CD4-positive, alpha-beta T cell treated with Interleukin-15 for 1 hour (primary cell): Measurements from ENCODE around the gene FRAS1.
"Not testable (repeated sequence)": the region's sequence is repeated elsewhere in the genome, so short reads cannot be mapped to it uniquely, and the experiment has no call there.

Experiments
- DNase-seq: peaks from one replicate; pipeline ENCODE4 v3.0.0-alpha.2; 2020

FRAS1 gene

DNA sequence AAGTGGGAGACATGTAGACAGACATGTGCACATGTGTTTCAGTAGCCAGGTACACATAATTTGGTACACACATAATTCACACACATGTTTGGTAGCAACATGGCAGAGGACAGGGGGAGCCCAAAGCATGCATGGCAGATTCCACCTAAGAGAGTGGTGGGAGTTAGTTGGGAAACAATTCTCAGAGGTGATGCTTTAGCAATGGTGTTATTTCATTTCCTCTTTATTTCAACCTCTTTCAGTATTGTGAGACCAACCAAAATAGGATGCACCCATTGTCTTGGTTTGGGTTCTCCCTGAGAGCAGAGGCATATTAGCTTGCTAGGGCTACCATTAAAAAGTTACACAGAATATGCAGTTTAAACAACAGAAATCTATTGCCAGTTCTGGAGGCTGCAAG, 402.2 kb downstream of the FRAS1 start:
- DNase-seq: no peak

DNA sequence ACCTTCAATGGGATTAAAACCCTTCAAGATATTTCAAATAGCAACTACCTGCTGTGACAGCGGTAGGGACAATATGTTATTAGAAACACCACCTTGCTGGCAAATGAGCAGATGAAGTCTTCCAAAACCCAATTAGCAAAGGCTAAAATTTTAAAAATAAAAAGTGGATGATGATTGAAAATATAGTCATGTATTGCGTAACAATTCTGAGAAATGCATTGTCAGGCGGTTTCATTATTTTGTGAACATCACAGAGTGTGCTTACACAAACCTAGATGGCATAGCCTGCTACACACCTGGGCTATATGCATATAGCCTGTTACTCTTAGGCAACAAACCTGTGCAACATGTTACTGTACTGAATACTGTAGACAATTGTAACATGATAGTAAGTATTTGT, 403.2 kb downstream of the FRAS1 start:
- DNase-seq: no peak

DNA sequence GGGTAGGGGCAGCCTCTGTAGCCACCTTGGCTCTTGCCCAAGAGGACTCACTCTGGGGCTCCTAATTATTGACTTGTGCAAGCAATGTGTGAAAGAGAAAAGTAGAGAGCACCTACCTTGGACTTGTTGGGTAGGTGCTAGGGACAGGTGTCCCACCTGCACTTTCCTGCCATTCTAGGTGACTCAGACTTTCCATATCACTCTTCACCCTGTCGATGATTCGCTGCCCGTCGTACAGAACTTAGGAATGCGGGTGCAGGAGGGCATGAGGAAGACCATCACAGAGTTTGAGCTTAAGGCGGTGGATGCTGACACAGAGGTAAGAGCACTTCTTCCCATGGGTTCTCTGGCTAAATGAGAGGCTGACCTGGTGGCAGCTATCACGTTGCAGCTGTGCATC, 407.1 kb downstream of the FRAS1 start:
- DNase-seq: no peak

DNA sequence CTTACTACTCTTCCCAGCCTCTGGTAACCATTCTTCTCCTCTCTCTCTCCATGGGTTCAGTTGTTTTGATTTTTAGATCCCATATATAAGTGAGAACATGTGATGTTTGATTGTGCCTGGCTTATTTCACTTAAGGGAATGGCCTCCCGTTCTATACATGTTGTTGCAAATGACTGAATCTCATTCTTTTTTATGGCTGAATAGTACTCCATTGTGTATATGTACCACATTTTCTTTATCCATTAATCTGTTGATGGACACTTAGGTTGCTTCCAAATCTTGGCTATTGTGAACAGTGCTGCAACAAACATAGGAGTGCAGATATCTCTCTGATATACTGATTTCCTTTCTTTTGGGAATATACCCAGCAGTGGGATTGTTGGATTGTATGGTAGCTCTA, 410.1 kb downstream of the FRAS1 start:
- not testable (repeated sequence) for DNase-seq

DNA sequence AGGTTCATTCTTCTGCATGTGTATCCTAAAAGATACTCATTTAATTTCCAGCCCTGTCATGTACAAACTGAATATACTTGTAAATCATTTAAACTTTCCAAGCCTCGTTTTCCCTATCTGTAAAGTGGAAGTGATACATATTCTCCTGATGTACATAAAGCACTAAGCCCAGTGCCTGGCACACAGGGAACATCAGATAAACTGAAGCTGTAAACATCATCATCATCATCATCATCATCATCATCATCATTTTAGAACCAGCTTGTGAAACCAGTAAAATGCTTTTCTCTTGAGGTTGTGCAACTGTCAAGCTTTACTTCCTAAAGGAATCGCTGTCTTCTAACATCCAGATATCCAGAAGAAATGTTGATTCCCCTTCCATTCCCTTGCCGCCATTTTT, 411.1 kb downstream of the FRAS1 start:
- no peak for DNase-seq

DNA sequence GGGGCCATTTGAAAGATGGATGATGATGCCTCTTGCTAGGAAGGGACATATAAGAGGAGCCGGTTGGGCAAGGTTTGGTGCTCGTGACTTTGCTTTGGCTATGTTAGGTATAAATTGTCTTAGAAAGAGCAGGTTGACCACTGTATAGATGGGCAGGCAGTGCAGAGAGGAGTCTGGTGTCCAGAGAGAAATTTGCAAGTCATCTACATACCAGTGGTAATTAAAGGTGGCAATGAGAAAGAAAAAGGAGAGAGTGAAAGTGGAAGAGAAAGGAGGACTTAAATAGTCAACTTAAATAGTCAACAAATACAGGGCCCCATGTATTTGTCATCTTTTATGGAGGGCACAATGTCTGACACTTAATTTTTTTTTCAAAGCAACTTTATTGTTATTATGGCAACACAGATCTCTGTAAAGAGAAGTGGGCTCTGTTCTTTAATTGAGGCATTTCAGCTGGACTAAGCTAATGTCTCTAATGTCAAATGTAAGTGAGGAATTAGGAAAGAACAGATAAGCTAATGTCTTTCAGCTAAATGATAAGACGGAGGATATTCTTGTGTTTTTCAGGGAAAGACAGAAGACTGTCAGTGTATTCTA, 419.1 kb downstream of the FRAS1 start:
- DNase-seq: no peak

DNA sequence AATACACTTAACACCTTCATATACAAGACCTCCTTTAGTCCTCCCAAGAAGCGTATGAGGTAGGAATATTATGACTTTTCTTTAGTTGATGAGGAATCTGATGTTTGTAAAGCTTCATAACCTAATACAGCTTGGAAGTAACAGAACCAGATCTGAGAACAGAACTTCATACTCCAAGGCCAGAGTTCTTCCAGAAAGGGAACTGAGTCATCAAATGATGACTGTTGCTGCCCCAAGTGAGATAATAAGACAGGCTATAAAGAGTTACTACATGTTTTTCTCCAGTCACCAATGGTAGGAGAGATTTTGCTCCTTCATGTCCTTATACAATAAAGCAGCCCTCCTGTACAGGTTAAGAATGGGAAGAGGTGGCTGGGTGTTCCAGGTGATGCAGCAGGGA, 420.2 kb downstream of the FRAS1 start:
- DNase-seq: no peak

DNA sequence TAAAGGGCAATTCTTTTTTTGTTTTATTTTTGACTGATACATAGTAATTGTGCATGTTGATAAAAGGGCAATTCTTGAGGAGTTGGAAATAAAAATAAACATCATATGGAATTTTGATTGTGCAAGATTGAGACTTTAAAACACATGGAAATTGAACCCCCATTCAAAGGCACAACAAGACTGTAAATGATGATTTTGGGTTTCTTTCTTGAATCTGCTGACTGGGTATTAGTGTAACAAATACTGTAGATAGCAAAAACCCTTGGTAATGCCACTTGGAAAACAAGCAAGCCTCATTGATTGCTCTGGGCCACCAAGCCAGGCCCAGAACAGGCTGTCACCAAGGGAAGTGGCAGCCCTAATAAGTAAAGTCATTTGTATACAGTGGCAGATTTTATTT, 421.4 kb downstream of the FRAS1 start:
- no peak for DNase-seq

DNA sequence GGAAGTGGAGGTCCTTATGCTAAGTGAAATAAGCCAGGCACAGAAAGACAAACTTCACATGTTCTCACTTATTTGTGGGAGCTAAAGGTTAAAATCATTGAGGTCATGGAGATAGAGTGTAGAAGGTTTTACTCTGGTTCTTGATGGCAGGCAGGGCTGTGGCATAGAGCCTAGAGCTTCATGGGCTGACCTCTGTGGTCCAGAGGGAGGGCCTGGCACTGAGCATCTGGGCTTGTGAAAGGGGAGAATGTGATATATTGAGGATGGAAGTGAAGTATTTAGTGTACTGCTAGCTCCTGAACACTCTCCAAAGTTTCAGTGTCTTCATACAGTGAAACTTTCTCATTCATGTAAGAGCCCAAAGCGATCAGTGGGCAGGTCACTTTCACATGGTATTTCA, 423.2 kb downstream of the FRAS1 start:
- no peak for DNase-seq

DNA sequence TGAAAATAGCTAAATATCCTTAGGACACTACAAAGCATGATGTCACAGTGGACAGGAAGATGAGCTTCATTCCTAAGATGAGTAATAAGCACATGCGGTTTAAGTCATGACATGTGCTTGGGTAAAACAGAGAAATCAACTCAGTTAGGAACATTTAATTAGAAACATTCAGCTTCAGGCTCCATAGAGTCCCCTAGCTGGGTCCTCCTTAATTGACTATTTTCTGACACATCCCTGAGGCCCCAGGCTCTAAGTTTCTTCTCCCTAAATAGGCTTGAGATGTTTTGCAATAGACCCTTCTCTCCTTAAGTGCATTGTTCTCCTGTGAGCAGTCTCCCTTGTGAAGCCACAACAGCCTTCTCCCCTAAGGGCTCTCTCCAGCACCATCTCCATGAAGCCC, 424.1 kb downstream of the FRAS1 start:
- DNase-seq: no peak

DNA sequence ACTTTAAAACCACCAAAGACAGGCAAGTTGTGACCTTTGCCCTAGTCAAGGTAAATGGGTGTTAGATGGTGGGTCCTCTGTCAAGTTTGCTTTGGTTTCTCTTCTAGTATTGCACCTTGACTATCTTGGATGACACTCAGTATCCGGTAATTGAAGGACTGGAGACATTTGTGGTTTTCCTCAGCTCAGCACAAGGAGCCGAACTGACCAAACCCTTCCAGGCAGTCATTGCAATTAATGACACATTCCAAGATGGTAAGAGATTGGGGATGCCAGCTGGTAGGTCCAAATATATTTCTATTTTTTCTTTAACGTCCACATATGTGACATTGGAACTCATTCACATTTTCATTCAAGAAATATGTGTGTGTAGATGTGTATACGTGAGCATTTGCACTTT, 425.2 kb downstream of the FRAS1 start:
- DNase-seq: no peak

DNA sequence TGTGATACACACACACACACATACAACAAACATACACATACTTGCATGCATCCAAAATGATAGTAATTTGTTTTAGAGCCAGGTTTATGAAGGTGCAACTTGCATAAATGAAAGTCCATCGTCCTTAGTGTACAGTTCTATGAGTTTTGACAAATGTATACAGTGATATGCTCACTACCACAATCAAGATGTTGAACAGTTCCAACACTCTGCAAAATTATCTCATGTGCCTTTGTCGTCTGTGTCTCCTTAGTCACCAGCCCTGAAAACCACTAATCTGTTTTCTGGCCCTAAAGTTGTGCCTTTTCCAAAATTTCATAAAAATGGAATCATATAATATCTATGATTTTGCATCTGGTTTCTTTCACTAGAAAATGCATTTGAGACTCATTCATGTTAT, 426.7 kb downstream of the FRAS1 start:
- no peak for DNase-seq

DNA sequence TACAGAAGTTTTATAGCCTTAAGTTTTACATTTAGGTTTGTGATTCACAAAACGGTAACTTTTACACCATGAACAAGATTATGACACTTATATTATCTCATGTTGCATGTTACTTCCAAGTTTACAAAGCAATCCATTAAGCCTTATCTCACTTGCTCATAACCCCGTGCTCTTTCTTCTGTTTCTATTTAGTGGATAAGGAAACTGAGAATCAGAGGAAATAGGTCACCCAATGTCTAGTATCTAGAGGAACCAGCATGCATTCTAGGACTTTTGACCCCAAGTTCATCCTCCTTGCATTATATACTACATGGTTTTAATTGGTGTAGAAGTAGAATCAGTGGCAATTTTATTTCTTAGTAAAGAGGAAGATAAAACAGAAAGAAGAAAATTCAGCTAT, 427.5 kb downstream of the FRAS1 start:
- DNase-seq: no peak

DNA sequence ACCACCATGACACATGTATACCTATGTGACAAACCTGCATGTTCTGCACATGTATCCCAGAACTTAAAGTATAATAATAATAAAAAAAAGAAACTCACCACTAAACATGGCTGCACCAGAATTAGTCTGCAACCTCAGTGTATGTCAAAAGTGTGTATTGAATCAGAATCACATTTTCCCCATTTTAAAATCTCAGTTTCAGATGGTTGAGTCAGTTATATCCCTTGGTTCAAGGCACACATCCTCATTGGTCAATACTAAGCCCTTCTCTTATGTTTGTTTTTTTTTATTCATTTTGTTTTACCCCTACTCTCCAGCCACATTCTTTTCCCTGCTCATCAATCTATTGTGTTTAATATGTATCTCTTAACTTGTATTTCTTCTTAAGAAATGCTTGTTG, 436.6 kb downstream of the FRAS1 start:
- DNase-seq: no peak

DNA sequence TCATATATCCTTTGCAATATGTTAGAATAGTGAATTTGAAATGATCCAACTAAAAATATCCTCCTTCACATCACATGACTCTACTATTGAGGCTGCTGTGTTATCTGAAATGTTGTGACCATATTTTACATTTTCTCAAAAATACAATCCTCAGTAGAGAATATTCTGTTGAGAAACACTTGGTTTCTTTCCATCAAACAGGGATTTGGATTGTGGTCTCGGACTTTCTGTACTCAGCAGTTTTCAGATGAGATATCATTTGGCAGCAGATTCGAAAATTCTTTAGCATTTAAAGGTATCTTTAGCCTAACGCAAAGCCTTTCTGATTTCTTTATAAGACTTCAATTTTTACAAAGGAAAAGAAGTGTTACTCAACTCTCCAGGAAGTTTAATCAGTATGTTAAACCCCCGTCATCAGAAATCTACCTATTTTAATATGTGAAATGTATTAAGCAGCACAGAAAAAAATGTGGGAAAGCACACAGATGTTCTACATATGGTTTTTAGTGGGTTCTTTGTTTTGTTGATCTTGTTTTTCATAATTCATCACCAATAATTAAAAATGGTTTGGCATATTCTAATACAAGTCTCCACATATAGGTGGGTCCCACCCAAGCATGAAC, 439.0 kb downstream of the FRAS1 start:
- no peak for DNase-seq

DNA sequence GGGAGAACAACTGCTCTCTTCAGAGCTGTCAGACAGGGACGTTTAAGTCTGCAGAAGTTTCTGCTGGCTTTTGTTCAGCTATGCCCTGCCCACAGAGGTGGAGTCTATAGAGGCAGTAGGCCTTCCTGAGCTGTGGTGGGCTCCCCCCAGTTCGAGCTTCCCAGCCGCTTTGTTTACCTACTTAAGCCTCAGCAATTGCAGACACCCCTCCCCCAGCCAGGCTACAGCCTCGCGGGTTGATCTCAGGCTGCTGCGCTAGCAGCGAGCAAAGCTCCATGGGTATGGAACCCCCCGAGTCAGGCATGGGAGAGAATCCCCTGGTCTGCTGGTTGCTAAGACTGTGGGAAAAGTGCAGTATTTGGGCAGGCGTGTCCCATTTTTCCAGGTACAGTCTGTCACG, 449.1 kb downstream of the FRAS1 start:
- DNase-seq: not testable (repeated sequence)

DNA sequence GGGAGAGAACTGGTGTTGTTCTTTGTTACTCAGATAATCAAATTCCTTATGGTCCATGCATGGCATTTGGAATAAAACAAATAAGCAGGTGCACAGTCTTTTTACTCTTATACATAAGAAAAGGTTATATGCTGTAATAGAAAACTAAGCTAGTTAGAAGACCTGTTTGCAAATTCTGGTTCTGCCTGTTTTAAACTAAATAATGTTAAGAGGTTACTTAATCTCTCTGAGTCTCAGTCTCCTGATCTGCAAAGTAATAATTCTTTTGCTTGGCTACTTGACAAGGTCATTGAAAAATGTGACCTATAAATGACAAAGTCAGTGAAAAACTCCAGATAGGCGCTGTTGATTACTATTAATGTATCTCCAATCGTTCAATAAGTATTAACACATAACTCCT, 451.9 kb downstream of the FRAS1 start:
- DNase-seq: no peak

DNA sequence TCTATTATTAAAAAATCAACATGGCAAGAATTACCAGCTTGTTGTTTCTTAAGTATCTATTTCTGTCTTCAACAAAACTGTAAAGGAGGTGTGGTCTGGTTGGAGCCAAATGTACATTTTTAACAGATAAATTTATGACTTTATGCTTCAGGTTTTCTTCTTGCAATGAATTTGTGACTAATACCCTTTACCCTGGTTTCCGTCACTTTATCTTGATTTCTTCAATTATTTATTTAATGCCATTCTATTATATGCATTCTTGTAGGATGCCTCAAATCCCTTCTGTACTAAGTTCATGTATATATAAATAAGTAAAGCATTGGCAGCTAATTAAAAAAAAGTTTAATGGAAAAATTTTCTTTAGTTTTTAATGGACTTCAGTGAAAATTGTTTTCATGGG, 453.0 kb downstream of the FRAS1 start:
- no peak for DNase-seq

DNA sequence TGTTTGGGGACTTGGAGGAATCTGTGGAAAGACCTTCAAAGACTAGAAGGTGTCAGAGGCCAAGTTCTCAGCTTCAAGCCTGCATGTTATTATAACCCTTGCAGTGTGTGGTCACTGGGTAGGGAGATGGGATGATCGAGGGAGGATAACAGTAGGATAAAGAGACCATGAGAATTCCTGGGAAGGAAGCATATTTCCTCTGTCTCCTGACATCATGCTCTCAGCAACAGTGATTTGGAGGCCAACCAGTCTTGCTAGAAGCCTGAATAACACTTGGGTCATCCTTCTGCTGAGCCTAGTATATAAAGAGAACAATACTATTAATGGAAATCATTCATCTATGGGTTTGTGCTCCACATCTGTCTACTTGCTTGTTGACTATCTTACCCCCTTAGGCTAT, 453.6 kb downstream of the FRAS1 start:
- DNase-seq: no peak

DNA sequence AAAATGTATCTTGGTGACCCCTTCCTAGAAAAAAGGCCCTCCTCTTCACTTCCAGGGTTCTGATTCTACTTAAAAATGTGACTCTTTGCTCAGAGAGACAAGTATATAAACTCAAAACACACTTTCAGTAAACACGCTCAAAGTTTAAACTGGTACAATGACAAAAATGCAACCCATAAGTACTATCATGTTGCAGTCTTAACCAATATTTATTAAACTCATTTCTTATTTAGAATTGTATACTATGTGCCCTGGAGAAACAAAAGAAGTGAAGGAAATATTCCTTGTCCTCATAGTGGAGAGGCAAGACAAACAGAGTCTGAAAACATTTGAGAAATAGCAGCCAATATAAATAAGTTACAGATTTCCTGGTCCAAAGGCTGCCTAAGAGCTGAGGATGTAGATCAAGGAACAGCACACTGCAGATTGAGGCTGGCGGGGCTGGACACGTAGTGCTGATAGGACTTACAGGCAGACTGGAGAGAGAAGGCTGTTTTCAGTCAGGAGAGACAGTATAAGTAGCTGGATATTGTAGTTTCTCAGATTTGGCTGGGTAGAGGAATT, 455.3 kb downstream of the FRAS1 start:
- no peak for DNase-seq

DNA sequence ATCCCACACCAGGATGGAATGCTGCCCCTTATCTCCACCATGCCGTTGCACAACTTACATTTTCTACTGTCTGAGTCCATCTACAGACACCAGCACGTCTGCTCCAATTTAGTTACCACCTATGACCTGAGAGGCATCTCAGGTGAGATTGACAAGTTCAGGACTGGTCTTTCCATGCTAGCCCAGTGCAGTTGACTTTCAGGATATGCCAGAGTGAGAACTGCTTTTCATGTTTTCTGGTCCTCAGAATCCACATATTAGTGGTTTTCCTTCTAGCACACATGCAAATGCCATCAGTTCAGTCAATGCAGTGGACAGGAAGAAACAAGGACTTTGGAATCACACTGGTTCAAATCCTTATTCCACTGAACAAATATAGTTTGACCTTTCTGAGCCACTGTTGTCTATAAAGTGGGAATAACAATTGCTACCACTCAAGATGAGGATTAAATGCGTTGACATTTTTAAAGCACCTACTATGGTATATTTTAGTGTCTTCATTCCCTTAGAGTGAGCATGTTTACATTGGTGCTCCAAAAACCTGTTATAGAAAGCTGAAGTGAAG, 456.4 kb downstream of the FRAS1 start:
- no peak for DNase-seq

DNA sequence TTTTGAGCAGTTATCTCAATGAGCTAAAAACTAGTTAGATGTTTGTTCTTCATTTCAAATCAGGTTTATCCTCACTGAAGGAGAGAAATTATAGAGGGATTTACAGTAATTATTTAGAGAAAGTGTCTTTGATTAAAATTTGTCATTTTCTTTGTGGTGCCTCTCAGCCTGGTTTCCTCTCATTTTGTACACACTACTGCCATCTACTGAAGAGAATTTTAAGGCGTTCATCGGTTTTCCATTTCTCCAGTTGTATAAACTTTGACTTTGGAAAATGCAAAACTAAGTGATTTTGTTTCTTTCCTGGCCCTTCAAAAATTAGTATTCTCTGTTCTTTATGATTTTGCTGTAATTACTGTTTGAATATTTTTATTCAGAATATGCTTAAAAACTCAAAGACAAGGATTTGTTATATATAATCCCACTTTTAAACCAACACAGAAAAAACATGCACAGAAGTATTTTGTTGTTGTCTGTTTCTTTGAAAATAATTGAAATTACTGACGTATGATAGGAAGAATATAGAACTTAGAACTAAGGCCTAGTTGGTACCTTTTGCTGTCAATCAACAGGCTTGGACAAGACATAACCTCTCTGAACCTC, 460.0 kb downstream of the FRAS1 start:
- no peak for DNase-seq

DNA sequence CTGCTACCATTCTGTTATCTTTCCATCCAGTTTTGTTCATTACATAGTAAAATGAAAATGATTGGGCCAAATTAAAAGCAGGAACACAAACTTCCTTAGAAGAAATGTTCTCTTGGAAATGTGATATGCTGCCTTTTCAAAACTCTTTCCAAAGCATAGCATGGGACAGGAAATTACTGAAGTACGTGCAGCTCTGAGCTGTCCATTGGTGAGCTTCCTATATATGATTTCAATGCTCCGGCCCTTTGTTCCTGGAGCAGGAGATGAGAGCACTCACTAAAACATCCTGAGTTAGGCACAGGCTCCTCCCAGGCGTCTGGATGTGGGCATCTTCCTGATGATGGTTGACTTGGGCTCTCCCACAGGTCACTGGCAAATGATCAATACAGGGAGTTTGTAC, 461.4 kb downstream of the FRAS1 start:
- no peak for DNase-seq

DNA sequence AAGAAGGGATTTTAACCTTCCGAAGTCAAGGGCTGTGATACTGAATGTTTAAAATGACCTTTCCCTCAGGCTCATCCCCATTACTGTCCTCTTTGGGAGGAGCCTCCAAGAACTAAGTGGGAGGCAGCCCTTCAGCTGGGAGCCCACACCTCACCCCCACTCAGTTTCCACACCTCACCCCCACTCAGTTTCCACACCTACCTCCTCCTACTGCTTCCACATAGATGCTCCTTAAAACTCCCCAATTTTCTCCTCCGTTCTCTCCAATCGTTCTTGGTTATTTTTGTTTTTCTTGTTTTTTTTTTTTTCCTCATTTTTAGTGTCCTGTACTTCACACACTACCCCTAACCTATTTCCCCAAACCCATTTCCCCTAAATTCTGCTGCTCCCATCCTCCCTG, 462.8 kb downstream of the FRAS1 start:
- no peak for DNase-seq
